ENCODE data around the gene SHISA4.
"Not testable (repeated sequence)": the region's sequence is repeated elsewhere in the genome, so short reads cannot be mapped to it uniquely, and the experiment has no call there.

The SHISA4 gene

GRCh38 chr1:201888282-201889089 is at the start of gene SHISA4:
Gene SHISA4 (plus strand): TSS chr1:201888898. CDS start chr1:201888995, 97 bp downstream.
- CTCF ChIA-PET = no interaction called here
- POLR2A ChIA-PET = no interaction called here
- TF ChIP-seq ZNF384 (IDR thresholded peaks at IDR 0.05) (no peak), FOXM1 (IDR thresholded peaks at IDR 0.05; ENCODE audit: borderline replicate concordance) (no peak), CTBP1 (IDR thresholded peaks at IDR 0.05; ENCODE audit: borderline replicate concordance) (no peak), TARDBP (IDR thresholded peaks at IDR 0.05) (no peak), NFRKB (IDR thresholded peaks at IDR 0.05) (no peak), SP1 (IDR thresholded peaks at IDR 0.05) (no peak), BHLHE40 (IDR thresholded peaks at IDR 0.05; ENCODE audit: borderline replicate concordance) (no peak), FOXK2 (IDR thresholded peaks at IDR 0.05) (no peak), SUZ12 (IDR thresholded peaks at IDR 0.05) (no peak), PKNOX1 (IDR thresholded peaks at IDR 0.05) (no peak), ARNT (IDR thresholded peaks at IDR 0.05) (no peak), ELF4 (IDR thresholded peaks at IDR 0.05) (no peak), FOXA1 (IDR thresholded peaks at IDR 0.05) (no peak), HDGF (IDR thresholded peaks at IDR 0.05; ENCODE audit: borderline replicate concordance) (no peak)
- DNase-seq (ENCODE audit: extremely low spot score) = no peak

GRCh38 chr1:201839089-201839488 is 49.6 kb upstream of the SHISA4 start:
- ChIA-PET CTCF (interaction anchor here (1.2 kb wide), 1 partner anchor 10 kb away, joined by 3 read pairs; the partner anchor contains the start of gene IPO9), POLR2A (interaction anchor here (1.1 kb wide), 1 partner anchor 10 kb away, joined by 4 read pairs; the partner anchor contains the start of gene IPO9)

GRCh38 chr1:201840055-201840454 is 48.6 kb upstream of the SHISA4 start:
- ChIA-PET POLR2A (interaction anchor here (1.8 kb wide), 1 partner anchor 10 kb away, joined by 8 read pairs; no protein-coding TSS in a partner anchor), CTCF (interaction anchor here (1.3 kb wide), 1 partner anchor 11 kb away, joined by 4 read pairs; the partner anchor contains the start of gene IPO9)
- no peak for DNase-seq (ENCODE audit: extremely low spot score)
- TF ChIP-seq ARNT (IDR thresholded peaks at IDR 0.05) (no peak), FOXM1 (IDR thresholded peaks at IDR 0.05; ENCODE audit: borderline replicate concordance) (no peak), L3MBTL2 (conservative IDR thresholded peaks at IDR 0.05) (no peak), ZNF384 (IDR thresholded peaks at IDR 0.05) (no peak), TARDBP (IDR thresholded peaks at IDR 0.05) (no peak), FOXK2 (IDR thresholded peaks at IDR 0.05) (no peak)

More at GRCh38 chr1:201839089-201839488, 49.6 kb upstream of the SHISA4 start:
- not testable (repeated sequence) for DNase-seq (ENCODE audit: extremely low spot score)

- POLR2A ChIA-PET = interaction anchor here (1.8 kb wide), 1 partner anchor 11 kb away, joined by 8 read pairs; no protein-coding TSS in a partner anchor
- TF ChIP-seq HDGF (IDR thresholded peaks at IDR 0.05; ENCODE audit: borderline replicate concordance) (no peak), ELF4 (IDR thresholded peaks at IDR 0.05) (no peak), LEF1 (IDR thresholded peaks at IDR 0.05; ENCODE audit: borderline replicate concordance) (no peak), SP1 (IDR thresholded peaks at IDR 0.05) (no peak), SUZ12 (IDR thresholded peaks at IDR 0.05) (no peak), PKNOX1 (IDR thresholded peaks at IDR 0.05) (no peak), FOXM1 (IDR thresholded peaks at IDR 0.05; ENCODE audit: borderline replicate concordance) (no peak), BHLHE40 (IDR thresholded peaks at IDR 0.05; ENCODE audit: borderline replicate concordance) (no peak), ZNF384 (IDR thresholded peaks at IDR 0.05) (no peak), FOXK2 (IDR thresholded peaks at IDR 0.05) (no peak), NFRKB (IDR thresholded peaks at IDR 0.05) (no peak), ARNT (IDR thresholded peaks at IDR 0.05) (no peak), TARDBP (IDR thresholded peaks at IDR 0.05) (no peak)
- CTCF ChIA-PET = interaction anchor here (1.3 kb wide), 1 partner anchor 11 kb away, joined by 4 read pairs; the partner anchor contains the start of gene IPO9
- no peak for DNase-seq (ENCODE audit: extremely low spot score)
Observed at GRCh38 chr1:201840490-201840889, 48.2 kb upstream of the SHISA4 start.

- TF ChIP-seq ZNF384 (IDR thresholded peaks at IDR 0.05) (no peak), SUZ12 (IDR thresholded peaks at IDR 0.05) (no peak), CTBP1 (IDR thresholded peaks at IDR 0.05; ENCODE audit: borderline replicate concordance) (no peak), BHLHE40 (IDR thresholded peaks at IDR 0.05; ENCODE audit: borderline replicate concordance) (no peak), FOXM1 (IDR thresholded peaks at IDR 0.05; ENCODE audit: borderline replicate concordance) (no peak), LEF1 (IDR thresholded peaks at IDR 0.05; ENCODE audit: borderline replicate concordance) (no peak), TARDBP (IDR thresholded peaks at IDR 0.05) (no peak), SP1 (IDR thresholded peaks at IDR 0.05) (no peak), HDGF (IDR thresholded peaks at IDR 0.05; ENCODE audit: borderline replicate concordance) (no peak), ELF4 (IDR thresholded peaks at IDR 0.05) (no peak), NFRKB (IDR thresholded peaks at IDR 0.05) (no peak), ARNT (IDR thresholded peaks at IDR 0.05) (no peak), L3MBTL2 (conservative IDR thresholded peaks at IDR 0.05) (no peak), FOXA1 (IDR thresholded peaks at IDR 0.05) (no peak), PKNOX1 (IDR thresholded peaks at IDR 0.05) (no peak), FOXK2 (IDR thresholded peaks at IDR 0.05) (no peak)
- DNase-seq (ENCODE audit: extremely low spot score) = no peak
- ChIA-PET POLR2A (interaction anchor here (1.8 kb wide), 1 partner anchor 12 kb away, joined by 8 read pairs; no protein-coding TSS in a partner anchor), CTCF (interaction anchor here (0.7 to 1.3 kb wide), 2 partner anchors 12 to 158 kb away, joined by 3 to 4 read pairs; partner anchors contain the start of gene IPO9)
Observed at GRCh38 chr1:201841265-201841912, 47.3 kb upstream of the SHISA4 start.

Data from HEK293T (cell line).